ENCODE results near the gene ATXN2L. TPM values are rescaled to one million over a fixed set of nuclear protein-coding genes. Genes with fewer than 3 reads are reported as not detected.

The ATXN2L gene
- total RNA-seq, 1 experiment from 2014 or later, result 335 TPM

DNA sequence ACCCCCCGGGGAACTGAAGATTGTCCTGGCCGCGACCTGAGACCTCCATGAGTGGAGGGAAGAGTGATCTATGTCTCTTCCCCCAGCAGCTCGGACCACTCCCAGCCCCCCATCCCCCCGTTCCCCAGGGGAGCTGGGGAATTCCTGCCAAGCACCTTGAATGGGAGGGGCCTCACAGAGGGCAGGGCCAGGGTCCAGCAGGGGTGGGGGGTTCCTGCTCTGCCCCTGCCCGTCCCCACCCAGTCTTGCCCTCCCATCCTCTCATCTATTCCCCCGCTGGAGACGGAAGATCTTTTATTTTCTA is 13.9 kb downstream of the ATXN2L start:
- Histone ChIP-seq H3K4me3 (ENCODE audit: low read depth, low read length, poor library complexity, severe bottlenecking) (no peak overlapping the region), H3K9me3 (ENCODE audit: low read depth, low read length, poor library complexity, severe bottlenecking) (no peaks in the 10 kb centered on the region), H3K4me1 (ENCODE audit: insufficient read depth, low read length, poor library complexity, severe bottlenecking) (no peaks in the 10 kb centered on the region), H3K27ac (ENCODE audit: low read depth, low read length, poor library complexity, severe bottlenecking) (no peak overlapping the region), H3K27me3 (replicated peaks; ENCODE audit: insufficient read depth, low read depth, low read length, poor library complexity) (no peaks in the 10 kb centered on the region), H3K36me3 (ENCODE audit: insufficient read depth, low read length, poor library complexity, severe bottlenecking) (peaks cover 67% of the 10 kb centered on the region)
- TF ChIP-seq, protein P1, sequence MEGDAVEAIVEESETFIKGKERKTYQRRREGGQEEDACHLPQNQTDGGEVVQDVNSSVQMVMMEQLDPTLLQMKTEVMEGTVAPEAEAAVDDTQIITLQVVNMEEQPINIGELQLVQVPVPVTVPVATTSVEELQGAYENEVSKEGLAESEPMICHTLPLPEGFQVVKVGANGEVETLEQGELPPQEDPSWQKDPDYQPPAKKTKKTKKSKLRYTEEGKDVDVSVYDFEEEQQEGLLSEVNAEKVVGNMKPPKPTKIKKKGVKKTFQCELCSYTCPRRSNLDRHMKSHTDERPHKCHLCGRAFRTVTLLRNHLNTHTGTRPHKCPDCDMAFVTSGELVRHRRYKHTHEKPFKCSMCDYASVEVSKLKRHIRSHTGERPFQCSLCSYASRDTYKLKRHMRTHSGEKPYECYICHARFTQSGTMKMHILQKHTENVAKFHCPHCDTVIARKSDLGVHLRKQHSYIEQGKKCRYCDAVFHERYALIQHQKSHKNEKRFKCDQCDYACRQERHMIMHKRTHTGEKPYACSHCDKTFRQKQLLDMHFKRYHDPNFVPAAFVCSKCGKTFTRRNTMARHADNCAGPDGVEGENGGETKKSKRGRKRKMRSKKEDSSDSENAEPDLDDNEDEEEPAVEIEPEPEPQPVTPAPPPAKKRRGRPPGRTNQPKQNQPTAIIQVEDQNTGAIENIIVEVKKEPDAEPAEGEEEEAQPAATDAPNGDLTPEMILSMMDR (conservative IDR thresholded peaks at IDR 0.05; ENCODE audit: low read depth, low read length), result no peak
- no peak for TF ChIP-seq EZH2 (IDR thresholded peaks at IDR 0.05; ENCODE audit: borderline replicate concordance, low read depth, low read length, poor library complexity, severe bottlenecking)
- BruUV-seq (replicated peaks), result TSS peak; percentile 43
- ChIA-PET CTCF (no interaction called here), POLR2A (ENCODE audit: low non-redundant PET) (no interaction called here)
- intact Hi-C loops (cut with micrococcal nuclease; ENCODE audit: unreplicated experiment), result no loop called here
- no peak for DNase-seq (ENCODE audit: low spot score)

DNA sequence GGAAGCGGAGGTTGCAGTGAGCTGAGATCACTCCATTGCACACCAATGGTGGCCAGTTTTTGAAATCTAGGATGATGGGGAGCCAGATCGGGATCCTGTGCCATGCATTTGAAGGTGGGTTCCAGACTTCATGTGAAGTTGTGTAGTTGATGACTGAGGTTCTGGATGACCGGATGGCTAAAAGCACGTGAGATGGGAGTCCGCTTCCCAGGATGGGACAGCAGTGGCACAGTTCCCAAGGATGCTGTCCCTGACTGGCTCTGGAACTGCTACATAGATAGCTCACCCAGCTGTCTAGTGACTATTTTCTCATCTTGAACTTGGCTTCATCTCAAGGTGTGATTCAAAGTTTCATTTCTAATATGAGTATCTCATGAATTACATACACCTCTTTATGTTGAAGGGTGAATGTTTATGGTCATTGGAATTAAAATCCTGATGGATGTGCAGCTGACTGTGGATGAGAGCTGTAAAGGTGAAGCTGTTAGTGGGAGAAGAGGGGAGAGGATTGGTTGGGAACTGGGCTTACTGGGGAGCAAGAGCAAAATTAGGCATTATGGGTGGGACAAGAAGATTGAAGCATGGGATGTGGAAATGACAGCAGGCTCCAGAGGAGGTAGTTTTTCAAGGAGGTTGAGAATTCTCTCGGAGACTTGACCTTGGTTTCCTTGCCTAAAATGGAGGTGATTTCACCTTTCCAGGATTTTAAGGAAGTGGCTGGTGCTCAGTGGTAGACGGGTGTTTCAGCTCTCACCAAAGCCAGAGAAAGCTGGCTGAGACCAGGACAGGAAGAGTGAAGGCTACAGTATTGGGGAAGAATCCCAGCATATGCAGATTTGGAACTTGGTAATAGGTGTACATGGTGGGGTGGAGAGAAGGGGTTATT is 15.1 kb downstream of the ATXN2L start:
- no peaks in the 10 kb centered on the region for H3K4me1 ChIP-seq (ENCODE audit: insufficient read depth, low read length, poor library complexity, severe bottlenecking)
- no peaks in the 10 kb centered on the region for H3K9me3 ChIP-seq (ENCODE audit: low read depth, low read length, poor library complexity, severe bottlenecking)
- BruUV-seq (replicated peaks), result no TSS peak
- no peaks in the 10 kb centered on the region for H3K27me3 ChIP-seq (replicated peaks; ENCODE audit: insufficient read depth, low read depth, low read length, poor library complexity)
- ChIA-PET POLR2A (ENCODE audit: low non-redundant PET) (interaction anchor here (0.7 kb wide), 1 partner anchor 11 kb away, joined by 4 read pairs; no protein-coding TSS in a partner anchor), CTCF (no interaction called here)
- H3K4me3 ChIP-seq (ENCODE audit: low read depth, low read length, poor library complexity, severe bottlenecking), result no peak overlapping the region
- H3K27ac ChIP-seq (ENCODE audit: low read depth, low read length, poor library complexity, severe bottlenecking), result no peak overlapping the region
- intact Hi-C loops (cut with micrococcal nuclease; ENCODE audit: unreplicated experiment), result no loop called here
- TF ChIP-seq EZH2 (IDR thresholded peaks at IDR 0.05; ENCODE audit: borderline replicate concordance, low read depth, low read length, poor library complexity, severe bottlenecking), result no peak
- TF ChIP-seq, protein P1 (conservative IDR thresholded peaks at IDR 0.05; ENCODE audit: low read depth, low read length), result no peak
- DNase-seq (ENCODE audit: low spot score), result no peak
- peaks cover 66% of the 10 kb centered on the region for H3K36me3 ChIP-seq (ENCODE audit: insufficient read depth, low read length, poor library complexity, severe bottlenecking)

DNA sequence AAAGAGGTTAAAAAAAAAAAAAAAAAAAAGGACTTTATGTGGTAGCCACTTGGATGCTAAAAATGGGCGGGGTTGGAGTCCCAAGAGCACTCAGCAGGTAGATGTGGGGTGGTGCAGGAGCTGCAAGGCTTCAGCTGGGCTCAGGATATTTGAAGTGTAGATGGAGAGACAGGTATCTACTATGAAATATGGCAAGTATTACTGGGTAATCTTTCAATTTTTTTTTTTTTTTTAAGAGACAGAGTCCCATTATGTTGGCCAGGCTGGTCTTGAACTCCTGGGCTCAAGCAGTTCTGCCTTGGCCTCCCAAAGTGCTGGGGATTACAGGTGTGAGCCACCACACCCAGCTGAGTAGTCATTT is 15.7 kb downstream of the ATXN2L start:
- no TSS peak for BruUV-seq (replicated peaks)
- intact Hi-C loops (cut with micrococcal nuclease; ENCODE audit: unreplicated experiment), result no loop called here
- ChIA-PET CTCF (no interaction called here), POLR2A (ENCODE audit: low non-redundant PET) (interaction anchor here (0.7 kb wide), 1 partner anchor 11 kb away, joined by 4 read pairs; no protein-coding TSS in a partner anchor)
- Histone ChIP-seq H3K4me1 (ENCODE audit: insufficient read depth, low read length, poor library complexity, severe bottlenecking) (no peaks in the 10 kb centered on the region), H3K27ac (ENCODE audit: low read depth, low read length, poor library complexity, severe bottlenecking) (no peak overlapping the region), H3K4me3 (ENCODE audit: low read depth, low read length, poor library complexity, severe bottlenecking) (no peak overlapping the region), H3K36me3 (ENCODE audit: insufficient read depth, low read length, poor library complexity, severe bottlenecking) (peaks cover 66% of the 10 kb centered on the region), H3K27me3 (replicated peaks; ENCODE audit: insufficient read depth, low read depth, low read length, poor library complexity) (no peaks in the 10 kb centered on the region), H3K9me3 (ENCODE audit: low read depth, low read length, poor library complexity, severe bottlenecking) (no peaks in the 10 kb centered on the region)
- no peak for DNase-seq (ENCODE audit: low spot score)
- TF ChIP-seq, protein P1 (conservative IDR thresholded peaks at IDR 0.05; ENCODE audit: low read depth, low read length), result no peak
- no peak for TF ChIP-seq EZH2 (IDR thresholded peaks at IDR 0.05; ENCODE audit: borderline replicate concordance, low read depth, low read length, poor library complexity, severe bottlenecking)

All from A673 (cell line).